Measurements from ENCODE around the gene GUCY2F.
A peak's percentile ranks its signal among the peaks of the same experiment; 100 is the strongest.

GUCY2F gene

DNA sequence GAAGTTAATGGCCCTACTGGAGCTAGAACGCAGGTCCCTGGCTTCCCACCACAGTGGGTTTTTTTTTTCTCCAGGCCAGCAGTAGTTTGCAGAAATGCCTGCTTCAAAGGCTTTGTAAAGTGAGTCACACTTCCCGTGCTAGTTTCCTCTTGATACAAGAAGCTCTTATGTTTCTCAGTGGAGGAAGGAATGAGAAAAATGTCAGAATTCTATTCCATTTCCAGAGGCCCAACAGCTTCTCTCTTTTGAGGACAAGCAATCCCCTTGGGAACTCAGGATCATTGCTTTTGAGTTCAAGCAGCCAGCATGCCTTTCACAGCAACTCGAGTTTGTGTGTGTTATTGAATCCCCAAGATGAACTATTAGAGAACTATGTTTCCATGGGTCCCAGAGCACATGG, 134.3 kb downstream of the GUCY2F start:
- peak; percentile 20 for DNase-seq (ENCODE audit: extremely low read depth, low read depth)
- H3K4me3 ChIP-seq (replicated peaks; ENCODE audit: low read depth, low read length) = no peak overlapping the region
- TF ChIP-seq, protein P1, sequence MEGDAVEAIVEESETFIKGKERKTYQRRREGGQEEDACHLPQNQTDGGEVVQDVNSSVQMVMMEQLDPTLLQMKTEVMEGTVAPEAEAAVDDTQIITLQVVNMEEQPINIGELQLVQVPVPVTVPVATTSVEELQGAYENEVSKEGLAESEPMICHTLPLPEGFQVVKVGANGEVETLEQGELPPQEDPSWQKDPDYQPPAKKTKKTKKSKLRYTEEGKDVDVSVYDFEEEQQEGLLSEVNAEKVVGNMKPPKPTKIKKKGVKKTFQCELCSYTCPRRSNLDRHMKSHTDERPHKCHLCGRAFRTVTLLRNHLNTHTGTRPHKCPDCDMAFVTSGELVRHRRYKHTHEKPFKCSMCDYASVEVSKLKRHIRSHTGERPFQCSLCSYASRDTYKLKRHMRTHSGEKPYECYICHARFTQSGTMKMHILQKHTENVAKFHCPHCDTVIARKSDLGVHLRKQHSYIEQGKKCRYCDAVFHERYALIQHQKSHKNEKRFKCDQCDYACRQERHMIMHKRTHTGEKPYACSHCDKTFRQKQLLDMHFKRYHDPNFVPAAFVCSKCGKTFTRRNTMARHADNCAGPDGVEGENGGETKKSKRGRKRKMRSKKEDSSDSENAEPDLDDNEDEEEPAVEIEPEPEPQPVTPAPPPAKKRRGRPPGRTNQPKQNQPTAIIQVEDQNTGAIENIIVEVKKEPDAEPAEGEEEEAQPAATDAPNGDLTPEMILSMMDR (IDR thresholded peaks at IDR 0.05; ENCODE audit: low read depth, low read length, missing control alignments) = no peak

DNA sequence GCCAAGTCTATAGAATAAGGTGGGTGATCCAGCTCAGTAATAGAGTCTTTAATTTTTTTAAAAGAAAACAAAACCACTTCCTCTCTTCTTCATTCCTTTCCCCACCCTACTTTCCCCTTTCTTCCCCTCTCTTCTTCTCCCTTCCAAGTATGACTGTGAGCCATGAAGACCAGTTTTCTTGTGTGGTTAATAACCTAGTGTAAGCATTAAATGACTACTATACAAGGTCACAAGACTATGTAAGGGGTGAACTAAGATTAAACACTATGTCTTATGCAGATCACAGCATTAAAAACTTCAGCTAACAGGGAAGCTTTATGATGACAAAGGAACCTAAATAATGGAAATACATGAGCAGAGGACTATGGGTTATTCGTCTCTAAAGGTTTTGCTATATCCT, 135.4 kb downstream of the GUCY2F start:
- DNase-seq (ENCODE audit: extremely low read depth, low read depth) = no peak
- H3K4me3 ChIP-seq (replicated peaks; ENCODE audit: low read depth, low read length) = no peak overlapping the region
- TF ChIP-seq, protein P1 (IDR thresholded peaks at IDR 0.05; ENCODE audit: low read depth, low read length, missing control alignments) = no peak

DNA sequence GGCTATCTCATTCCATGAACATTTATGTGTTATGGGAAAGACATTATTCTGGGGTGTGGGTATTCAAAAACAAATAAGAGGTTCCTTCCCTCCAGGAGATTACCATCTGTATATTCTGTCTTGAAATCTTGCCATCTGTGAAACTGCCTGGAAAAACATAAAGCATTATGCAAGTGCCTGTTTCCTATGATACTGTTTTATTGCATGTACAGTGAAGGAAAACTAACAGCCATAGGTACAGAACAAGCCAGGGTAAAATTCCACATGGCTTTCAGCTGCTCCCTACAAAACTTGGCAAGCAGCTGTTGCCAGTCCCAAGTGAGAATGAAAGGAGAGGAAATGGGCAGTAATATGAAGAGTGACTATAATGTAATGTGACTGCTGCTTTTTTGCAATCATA, 136.0 kb downstream of the GUCY2F start:
- TF ChIP-seq, protein P1 (IDR thresholded peaks at IDR 0.05; ENCODE audit: low read depth, low read length, missing control alignments) = no peak
- no peak for DNase-seq (ENCODE audit: extremely low read depth, low read depth)
- H3K4me3 ChIP-seq (replicated peaks; ENCODE audit: low read depth, low read length) = no peak overlapping the region

DNA sequence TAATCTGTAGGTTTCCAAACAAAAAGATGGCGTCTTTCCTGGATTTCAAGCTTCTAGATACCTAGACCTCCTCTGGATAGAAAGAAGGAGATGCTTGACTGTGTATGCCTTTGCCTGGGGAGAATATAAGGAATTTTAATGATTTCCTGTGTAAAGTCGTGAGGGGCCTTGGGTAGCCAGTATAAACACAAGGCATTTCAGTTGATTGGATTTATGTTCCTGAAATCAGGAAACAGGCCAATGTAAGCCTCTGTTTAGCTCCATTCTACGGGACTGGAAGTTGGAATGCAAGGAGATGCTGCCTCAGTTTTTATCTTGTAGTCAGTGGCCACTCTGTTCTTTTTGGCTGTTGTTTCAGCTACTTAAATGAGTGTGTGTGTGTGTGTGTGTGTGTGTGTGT, 137.2 kb downstream of the GUCY2F start:
- DNase-seq (ENCODE audit: extremely low read depth, low read depth) = no peak
- H3K4me3 ChIP-seq (replicated peaks; ENCODE audit: low read depth, low read length) = no peak overlapping the region
- TF ChIP-seq, protein P1 (IDR thresholded peaks at IDR 0.05; ENCODE audit: low read depth, low read length, missing control alignments) = no peak

DNA sequence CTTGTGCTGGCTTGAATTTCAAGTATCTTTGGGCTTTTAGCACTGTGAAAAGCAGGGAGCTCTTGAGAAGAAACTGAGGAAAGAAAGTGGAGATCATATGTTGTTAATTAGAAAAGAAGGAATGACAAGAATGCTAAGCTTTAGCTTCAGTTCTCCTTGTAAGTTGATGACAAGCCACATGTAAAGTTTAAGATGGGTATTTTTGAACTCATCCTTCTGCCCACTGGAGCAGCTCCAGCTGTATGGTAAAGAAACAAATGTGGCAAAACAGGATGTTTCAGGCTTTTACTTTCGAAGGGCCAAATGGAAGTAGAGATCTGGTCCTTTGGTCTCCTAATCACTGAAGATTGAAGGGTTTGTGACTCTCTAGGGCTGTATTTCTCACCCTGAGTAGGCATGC, 137.8 kb downstream of the GUCY2F start:
- no peak overlapping the region for H3K4me3 ChIP-seq (replicated peaks; ENCODE audit: low read depth, low read length)
- TF ChIP-seq, protein P1 (IDR thresholded peaks at IDR 0.05; ENCODE audit: low read depth, low read length, missing control alignments) = no peak
- no peak for DNase-seq (ENCODE audit: extremely low read depth, low read depth)

DNA sequence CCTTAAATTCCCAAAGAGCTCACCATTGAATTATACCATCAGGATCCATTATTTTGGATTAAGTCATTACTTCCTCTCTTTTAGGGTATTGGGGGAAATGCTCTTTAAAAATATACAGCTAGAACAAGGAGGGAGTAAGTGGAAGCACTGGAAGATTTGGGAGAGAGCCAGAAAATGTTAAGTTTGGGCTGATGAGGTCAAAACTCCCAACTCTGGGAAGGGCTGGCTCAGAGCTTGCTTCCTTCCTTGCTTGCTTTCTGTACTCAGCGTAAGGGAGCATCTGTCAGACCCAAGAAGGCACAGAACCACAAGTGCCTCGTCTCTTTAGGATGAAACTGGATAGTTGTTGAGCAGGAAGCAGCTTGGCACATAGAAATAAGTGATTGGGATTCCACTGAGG, 138.2 kb downstream of the GUCY2F start:
- no peak overlapping the region for H3K4me3 ChIP-seq (replicated peaks; ENCODE audit: low read depth, low read length)
- no peak for DNase-seq (ENCODE audit: extremely low read depth, low read depth)
- TF ChIP-seq, protein P1 (IDR thresholded peaks at IDR 0.05; ENCODE audit: low read depth, low read length, missing control alignments) = no peak

DNA sequence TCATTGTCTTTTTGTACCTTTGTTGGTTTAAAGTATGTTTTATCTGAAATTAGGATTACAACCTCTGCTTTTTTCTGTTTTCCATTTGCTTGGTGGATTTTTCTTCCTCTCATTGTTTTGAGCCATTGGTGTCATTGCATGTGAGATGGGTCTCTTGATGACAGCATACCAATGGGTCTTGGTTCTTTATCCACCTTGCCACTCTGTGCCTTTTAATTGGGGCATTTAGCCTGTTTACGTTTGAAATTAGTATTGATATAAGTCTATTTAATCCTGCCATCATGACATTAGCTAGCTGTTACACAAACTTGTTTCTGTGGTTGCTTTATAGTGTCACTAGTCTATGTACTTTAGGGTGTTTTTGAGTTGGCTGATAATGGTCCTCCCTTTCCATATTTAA, 145.7 kb downstream of the GUCY2F start:
- TF ChIP-seq, protein P1 (IDR thresholded peaks at IDR 0.05; ENCODE audit: low read depth, low read length, missing control alignments) = no peak
- no peak for DNase-seq (ENCODE audit: extremely low read depth, low read depth)
- no peak overlapping the region for H3K4me3 ChIP-seq (replicated peaks; ENCODE audit: low read depth, low read length)

Data from HFF-Myc (cell line).